Suprapubic skin (tissue), 4 donors: ENCODE measurements around the gene FUT1. TPM values are rescaled to one million over a fixed set of nuclear protein-coding genes. Genes with fewer than 3 reads are reported as not detected.
A peak's percentile ranks its signal among the peaks of the same experiment; 100 is the strongest.

Experiments
- DNase-seq, 2 donors: peaks; one replicate each; pipeline ENCODE4 v3.0.0-alpha.2; 2019; ENCODE audit warnings: low spot score in 2 of 2
- H3K27ac ChIP-seq: fragments of 200-600 bp; sonication (generic); one replicate; pipeline ENCODE4 v1.5.1; 2019
- H3K27me3 ChIP-seq: fragments of 200-600 bp; sonication (generic); one replicate; pipeline ENCODE4 v1.5.1; 2019
- H3K36me3 ChIP-seq: fragments of 200-600 bp; sonication (generic); one replicate; pipeline ENCODE4 v1.5.1; 2019
- H3K4me1 ChIP-seq: fragments of 200-600 bp; sonication (generic); one replicate; pipeline ENCODE4 v1.5.1; 2019
- H3K4me3 ChIP-seq: fragments of 200-600 bp; sonication (generic); one replicate; pipeline ENCODE4 v1.5.1; 2019; ENCODE audit warnings: mild to moderate bottlenecking
- H3K9me3 ChIP-seq: fragments of 200-600 bp; sonication (generic); one replicate; pipeline ENCODE4 v1.5.1; 2019
- EP300 ChIP-seq: sonication (generic); formaldehyde crosslinking; IDR thresholded peaks from one replicate; pipeline ENCODE4 v1.6.1; 2017; ENCODE audit warnings: antibody characterized with exemption
- POLR2A ChIP-seq, 2 donors: fragments of 450-650 bp; IDR thresholded peaks; one replicate each; pipeline ENCODE4 v1.6.1; 2017; ENCODE audit warnings: antibody characterized with exemption in 2 of 2, mild to moderate bottlenecking in 2 of 2, moderate library complexity in 2 of 2
- POLR2AphosphoS5 ChIP-seq, 3 donors: sonication (generic); formaldehyde crosslinking; IDR thresholded peaks; one replicate each; pipeline ENCODE4 v1.6.1; 2017; ENCODE audit warnings: antibody characterized with exemption in 3 of 3
- WGBS: methylation state at CpG from one replicate; pipeline ENCODE4 v1.1.5; 2018; 5-methylcytosine and 5-hydroxymethylcytosine counted together
- total RNA-seq, 4 donors: library from RNA; depleted of rRNA; stranded (reverse); fragments of >200 nt; gene quantifications; one replicate each; pipeline ENCODE4 v1.1.0, GENCODE V29; 2016
- TF ChIP-seq, protein P1 (sequence below), 2 donors: fragments of 200-600 bp in 1 of 2; fragments of 450-650 bp in 1 of 2; sonication (generic) in 1 of 2; IDR thresholded peaks; one replicate each; pipeline ENCODE4 v1.5.1; 2016 to 2019; ENCODE audit warnings: antibody characterized with exemption in 2 of 2, mild to moderate bottlenecking in 1 of 2, moderate library complexity in 1 of 2

Gene FUT1
- total RNA-seq, 4 donors from 2014 or later: 1.2 to 3.9 (median 2.6) TPM

DNA sequence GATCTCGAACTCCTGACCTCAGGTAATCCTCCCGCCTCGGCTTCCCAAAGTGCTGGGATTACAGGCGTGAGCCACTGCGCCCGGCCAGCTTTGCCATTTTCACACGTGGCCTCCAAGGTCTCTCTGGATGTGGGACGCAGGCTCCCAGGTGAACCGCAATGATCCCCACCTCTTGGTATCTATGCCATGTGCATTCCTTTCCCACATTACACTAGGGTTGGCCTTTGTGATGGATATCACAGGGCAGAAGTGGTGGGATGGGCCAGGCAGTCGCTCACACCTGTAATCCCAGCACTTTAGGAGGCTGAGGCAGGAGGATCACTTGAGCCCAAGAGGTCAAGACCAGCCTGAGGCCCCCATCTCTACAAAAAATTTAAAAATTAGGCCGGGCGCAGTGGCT, 25.3 kb upstream of the FUT1 start:
- TF ChIP-seq, protein P1, sequence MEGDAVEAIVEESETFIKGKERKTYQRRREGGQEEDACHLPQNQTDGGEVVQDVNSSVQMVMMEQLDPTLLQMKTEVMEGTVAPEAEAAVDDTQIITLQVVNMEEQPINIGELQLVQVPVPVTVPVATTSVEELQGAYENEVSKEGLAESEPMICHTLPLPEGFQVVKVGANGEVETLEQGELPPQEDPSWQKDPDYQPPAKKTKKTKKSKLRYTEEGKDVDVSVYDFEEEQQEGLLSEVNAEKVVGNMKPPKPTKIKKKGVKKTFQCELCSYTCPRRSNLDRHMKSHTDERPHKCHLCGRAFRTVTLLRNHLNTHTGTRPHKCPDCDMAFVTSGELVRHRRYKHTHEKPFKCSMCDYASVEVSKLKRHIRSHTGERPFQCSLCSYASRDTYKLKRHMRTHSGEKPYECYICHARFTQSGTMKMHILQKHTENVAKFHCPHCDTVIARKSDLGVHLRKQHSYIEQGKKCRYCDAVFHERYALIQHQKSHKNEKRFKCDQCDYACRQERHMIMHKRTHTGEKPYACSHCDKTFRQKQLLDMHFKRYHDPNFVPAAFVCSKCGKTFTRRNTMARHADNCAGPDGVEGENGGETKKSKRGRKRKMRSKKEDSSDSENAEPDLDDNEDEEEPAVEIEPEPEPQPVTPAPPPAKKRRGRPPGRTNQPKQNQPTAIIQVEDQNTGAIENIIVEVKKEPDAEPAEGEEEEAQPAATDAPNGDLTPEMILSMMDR (IDR thresholded peaks at IDR 0.05): no peak
- TF ChIP-seq POLR2A (IDR thresholded peaks at IDR 0.05) (no peak), POLR2AphosphoS5 (IDR thresholded peaks at IDR 0.05) (no peak), EP300 (no peak)
- Histone ChIP-seq H3K36me3 (no peaks in the 10 kb centered on the region), H3K4me3 (no peak overlapping the region), H3K27me3 (no peaks in the 10 kb centered on the region), H3K9me3 (no peaks in the 10 kb centered on the region), H3K27ac (no peak overlapping the region), H3K4me1 (peaks cover 20% of the 10 kb centered on the region)
- 98% methylated on average over 11 of the region's 12 CpGs for WGBS
- DNase-seq: no peak

DNA sequence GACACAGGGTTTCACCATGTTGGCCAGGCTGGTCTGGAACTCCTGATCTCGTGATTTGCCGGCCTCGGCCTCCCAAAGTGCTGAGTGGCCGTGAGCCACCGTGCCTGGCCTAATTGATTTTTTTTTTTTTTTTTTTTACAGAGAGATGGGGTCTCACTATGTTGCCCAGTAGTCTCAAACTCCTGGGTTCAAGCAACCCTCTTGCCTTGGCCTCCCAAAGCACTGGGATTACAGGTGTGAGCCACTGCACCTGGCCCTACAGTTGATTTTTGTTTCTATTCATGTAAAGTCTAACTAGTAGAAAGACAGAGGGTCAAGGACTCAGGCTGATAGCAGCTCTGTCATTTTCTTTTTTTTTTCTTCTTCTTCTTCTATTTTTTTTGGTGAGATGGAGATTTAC, 24.7 kb upstream of the FUT1 start:
- 92% methylated on average over 5 of the region's 5 CpGs for WGBS

DNA sequence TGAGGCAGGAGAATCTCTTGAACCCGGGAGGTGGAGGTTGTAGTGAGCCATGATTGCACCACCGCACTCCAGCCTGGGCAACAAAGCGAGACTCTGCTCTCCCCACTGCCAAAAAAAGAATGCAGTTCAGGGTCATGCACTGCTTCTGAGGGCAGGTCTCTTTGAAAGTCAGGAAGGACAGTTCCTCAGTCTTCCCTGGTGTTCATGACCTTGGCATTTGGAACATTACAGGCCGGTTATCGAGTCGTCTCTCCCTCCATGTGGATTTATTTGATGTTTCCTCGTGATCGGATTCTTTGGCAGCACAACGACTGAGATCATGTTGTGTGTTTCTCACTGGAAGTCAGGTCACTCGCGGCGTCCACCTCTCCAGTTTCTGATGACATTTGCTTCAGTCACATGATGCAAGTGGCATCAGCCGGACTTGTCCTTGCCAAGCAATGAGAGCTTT, 20.1 kb upstream of the FUT1 start:
- Histone ChIP-seq H3K4me3 (no peak overlapping the region), H3K27me3 (no peaks in the 10 kb centered on the region), H3K9me3 (no peaks in the 10 kb centered on the region), H3K4me1 (peaks cover 13% of the 10 kb centered on the region), H3K36me3 (no peaks in the 10 kb centered on the region), H3K27ac (no peak overlapping the region)
- DNase-seq: peak in 1 of 2 donors; percentile 86
- no peak for TF ChIP-seq POLR2A (IDR thresholded peaks at IDR 0.05)
- TF ChIP-seq, protein P1 (IDR thresholded peaks at IDR 0.05): no peak
- TF ChIP-seq EP300: no peak
- no peak for TF ChIP-seq POLR2AphosphoS5 (IDR thresholded peaks at IDR 0.05)
- WGBS: 71% methylated on average over 13 of the region's 13 CpGs

More for the DNA sequence above, 24.7 kb upstream of the FUT1 start:
- Histone ChIP-seq H3K4me1 (peaks cover 14% of the 10 kb centered on the region), H3K27ac (no peak overlapping the region), H3K27me3 (no peaks in the 10 kb centered on the region), H3K36me3 (no peaks in the 10 kb centered on the region), H3K4me3 (no peak overlapping the region), H3K9me3 (no peaks in the 10 kb centered on the region)
- TF ChIP-seq, protein P1 (IDR thresholded peaks at IDR 0.05): no peak
- TF ChIP-seq POLR2AphosphoS5 (IDR thresholded peaks at IDR 0.05) (no peak), POLR2A (IDR thresholded peaks at IDR 0.05) (no peak)
- no peak for DNase-seq

DNA sequence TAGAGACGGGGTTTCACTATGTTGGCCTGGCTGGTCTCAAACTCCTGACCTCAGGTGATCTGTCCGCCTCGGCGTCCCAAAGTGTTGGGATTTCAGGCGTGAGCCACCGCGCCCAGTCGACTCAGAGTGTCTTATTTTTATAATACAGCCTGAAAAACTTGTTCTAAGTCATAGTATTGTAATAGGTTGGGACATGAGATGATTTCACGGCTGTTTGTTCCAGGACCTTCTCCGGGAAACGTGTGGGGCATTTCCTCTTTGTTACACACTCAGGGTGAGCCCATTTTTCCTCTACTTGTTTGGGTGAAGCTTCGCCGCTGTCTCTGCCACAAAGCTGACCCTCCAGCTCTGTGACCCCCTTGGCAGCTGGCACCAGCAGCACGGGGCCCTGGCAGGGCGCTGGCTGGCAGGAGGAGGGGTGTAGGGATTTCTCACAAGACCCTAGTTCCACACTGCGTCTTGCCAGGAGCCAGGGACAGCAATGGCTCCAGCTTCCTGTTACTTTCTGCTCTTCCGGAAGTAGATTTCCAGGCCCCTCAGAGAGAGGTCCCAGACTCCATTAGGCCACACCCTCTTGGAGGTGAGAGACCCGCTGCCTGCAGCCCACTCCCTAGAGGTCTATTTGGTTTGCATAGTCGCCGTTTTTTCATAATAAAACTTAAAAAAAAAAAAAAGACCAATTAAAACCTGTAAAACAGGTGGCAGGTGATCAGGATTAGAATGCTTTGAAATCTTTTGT, 18.5 kb upstream of the FUT1 start:
- DNase-seq: no peak
- peaks cover 13% of the 10 kb centered on the region for H3K4me1 ChIP-seq
- H3K9me3 ChIP-seq: no peaks in the 10 kb centered on the region
- no peaks in the 10 kb centered on the region for H3K27me3 ChIP-seq
- no peak overlapping the region for H3K4me3 ChIP-seq
- TF ChIP-seq POLR2A (IDR thresholded peaks at IDR 0.05) (no peak), EP300 (no peak), POLR2AphosphoS5 (IDR thresholded peaks at IDR 0.05) (no peak)
- TF ChIP-seq, protein P1 (IDR thresholded peaks at IDR 0.05): no peak
- no peaks in the 10 kb centered on the region for H3K36me3 ChIP-seq
- 46% methylated on average over 20 of the region's 20 CpGs for WGBS
- peak overlapping the region; percentile 60 for H3K27ac ChIP-seq

DNA sequence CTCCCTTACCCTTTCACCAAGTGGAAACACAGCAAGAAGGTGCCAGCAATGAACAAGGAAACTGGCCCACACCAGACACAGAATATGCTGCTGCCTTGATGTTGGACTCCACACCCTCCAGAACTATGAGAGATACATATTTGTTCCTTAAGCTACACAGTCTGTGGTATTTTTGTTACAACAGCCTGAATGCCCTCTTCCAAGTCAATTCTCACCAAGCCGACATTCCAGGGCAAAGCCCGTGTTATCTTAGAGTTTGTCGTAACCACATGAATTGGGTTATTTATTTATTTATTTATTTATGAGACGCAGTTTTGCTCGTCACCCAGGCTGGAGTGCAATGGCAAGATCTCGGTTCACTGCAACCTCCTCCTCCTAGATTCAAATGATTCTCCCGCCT, 17.8 kb upstream of the FUT1 start:
- Histone ChIP-seq H3K4me1 (peaks cover 13% of the 10 kb centered on the region), H3K27me3 (no peaks in the 10 kb centered on the region), H3K36me3 (no peaks in the 10 kb centered on the region), H3K9me3 (no peaks in the 10 kb centered on the region), H3K27ac (peak overlapping the region; percentile 60), H3K4me3 (no peak overlapping the region)
- whole genome bisulfite sequencing: 75% methylated on average over 7 of the region's 7 CpGs
- TF ChIP-seq, protein P1 (IDR thresholded peaks at IDR 0.05): no peak
- TF ChIP-seq EP300: no peak
- no peak for TF ChIP-seq POLR2A (IDR thresholded peaks at IDR 0.05)
- TF ChIP-seq POLR2AphosphoS5 (IDR thresholded peaks at IDR 0.05): no peak
- no peak for DNase-seq
